Esophagus squamous epithelium (tissue), 4 donors: ENCODE results near the gene DDX17.

Experiments
- CTCF ChIP-seq, 6 experiments: fragments of 450-650 bp in 4 of 6; fragments of 200-600 bp in 2 of 6; sonication (generic) in 2 of 6; IDR thresholded peaks; one replicate each; pipeline ENCODE4 v1.5.1; 2016 to 2019; ENCODE audit warnings: antibody characterized with exemption in 6 of 6, mild to moderate bottlenecking in 4 of 6, moderate library complexity in 4 of 6
- POLR2A ChIP-seq, 4 donors: fragments of 450-650 bp; IDR thresholded peaks; one replicate each; pipeline ENCODE4 v1.6.1; 2017; ENCODE audit warnings: antibody characterized with exemption in 4 of 4, mild to moderate bottlenecking in 4 of 4, moderate library complexity in 3 of 4

- no peak for TF ChIP-seq CTCF (IDR thresholded peaks at IDR 0.05)
- no peak for TF ChIP-seq POLR2A (IDR thresholded peaks at IDR 0.05)
Observed at GRCh38 chr22:38435010-38435409, 71.1 kb downstream of the DDX17 start.
